CD4-positive, alpha-beta T cell treated with Interleukin-2 at 100 ng/mL for 4 hours (primary cell): ENCODE measurements around the gene CCR2.

ENCODE experiments used
- DNase-seq: peaks from one replicate; pipeline ENCODE4 v3.0.0-alpha.2; 2020; ENCODE audit warnings: low spot score

Gene CCR2

DNA sequence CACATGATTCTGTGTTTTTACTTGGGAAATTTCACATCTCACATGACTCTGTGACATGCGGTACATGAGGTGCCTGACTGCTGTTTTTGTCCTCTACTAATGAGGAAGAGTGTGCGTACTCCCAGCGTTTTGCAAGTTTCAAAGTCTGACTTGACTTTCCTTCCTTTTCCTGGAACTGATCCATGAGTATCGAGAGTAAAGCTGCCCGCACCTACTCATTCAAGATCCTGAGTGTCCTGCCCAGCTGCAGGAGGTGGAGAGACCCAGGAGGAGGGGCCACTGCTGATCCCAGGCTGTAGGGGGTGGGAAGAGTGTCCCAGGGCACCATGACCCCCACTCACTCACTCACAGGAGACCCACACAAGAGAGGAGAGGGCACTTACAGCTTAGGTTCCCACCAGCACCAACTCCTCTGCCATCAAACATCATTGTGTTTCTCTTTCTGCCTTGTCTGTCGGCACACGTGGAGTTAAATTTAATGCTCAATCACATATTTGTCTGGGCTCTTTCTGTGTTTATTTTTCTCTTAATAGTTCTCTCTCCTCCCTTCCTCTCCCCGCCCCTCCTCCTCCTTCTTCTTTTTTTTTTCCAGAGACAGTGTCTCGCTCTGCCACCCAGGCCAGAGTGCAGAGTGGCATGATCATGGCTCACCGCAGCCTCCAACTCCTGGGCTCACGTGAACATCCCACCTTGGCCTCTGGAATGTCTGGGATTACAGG is 51.5 kb downstream of the CCR2 start:
- DNase-seq: no peak

DNA sequence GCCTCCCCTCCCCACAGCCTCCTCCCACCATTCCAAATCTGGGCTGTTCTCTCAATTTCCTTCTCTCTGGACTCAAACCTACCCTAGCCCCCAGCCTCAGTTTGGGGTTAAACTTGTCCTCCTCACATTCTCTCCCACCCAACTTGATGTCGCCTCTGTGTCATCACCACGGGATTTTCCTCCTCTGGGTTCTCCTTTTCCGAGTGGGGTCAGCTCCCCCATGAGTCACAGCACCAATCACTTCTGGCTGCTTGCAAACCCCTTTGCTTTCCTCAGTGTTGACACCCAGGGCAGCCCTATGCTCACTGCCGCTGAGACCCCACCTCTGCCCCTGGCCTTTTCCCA is 52.5 kb downstream of the CCR2 start:
- peak; percentile 10 for DNase-seq

DNA sequence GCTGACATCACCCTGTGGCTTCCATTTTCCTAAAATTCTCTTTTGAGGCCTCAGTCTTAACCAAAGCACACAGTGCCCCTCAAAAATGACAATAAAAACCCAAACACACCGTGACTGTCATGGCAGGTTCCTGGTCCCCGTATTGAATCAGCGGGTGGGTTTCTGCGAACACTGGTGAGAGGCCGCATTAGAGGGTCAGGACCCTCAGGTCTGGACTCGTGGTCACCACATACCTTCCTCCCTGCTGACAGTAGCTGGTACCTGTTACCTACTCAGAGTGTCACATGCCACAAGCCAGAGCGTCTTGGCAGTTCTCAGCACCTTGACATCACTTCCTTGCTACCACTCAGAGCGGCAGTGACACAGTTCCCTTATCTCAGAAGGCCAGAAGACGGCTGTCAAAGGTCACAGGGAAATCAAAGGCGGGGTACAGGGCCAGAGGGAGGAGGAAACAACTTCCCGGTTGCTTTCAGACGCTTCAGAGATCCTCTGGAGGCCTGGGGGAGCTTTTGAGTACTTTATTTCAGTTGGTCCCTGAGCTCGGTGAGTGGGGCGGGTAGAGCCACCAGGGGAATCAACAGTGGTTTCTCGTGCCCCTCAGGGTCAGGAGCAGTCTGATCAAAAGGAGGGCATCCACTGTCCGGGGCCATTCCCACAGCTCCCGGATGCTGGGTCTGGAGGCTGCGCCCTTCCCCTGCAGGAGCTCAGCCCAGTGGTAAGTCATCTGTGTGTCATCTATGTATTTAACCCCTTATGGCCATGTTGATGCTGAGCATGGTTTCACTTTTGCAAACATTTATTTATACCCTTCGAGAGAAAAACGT is 53.1 kb downstream of the CCR2 start, which contains the start of the genes CCR5AS and CCRL2:
TSS of gene CCR5AS (minus strand) at position 279 of the 824 bp plus-strand sequence.
TSS of gene CCRL2 (plus strand) at position 472 of the 824 bp plus-strand sequence. CDS start 821 bp downstream, outside the sequence.
- DNase-seq: peak; percentile 51

DNA sequence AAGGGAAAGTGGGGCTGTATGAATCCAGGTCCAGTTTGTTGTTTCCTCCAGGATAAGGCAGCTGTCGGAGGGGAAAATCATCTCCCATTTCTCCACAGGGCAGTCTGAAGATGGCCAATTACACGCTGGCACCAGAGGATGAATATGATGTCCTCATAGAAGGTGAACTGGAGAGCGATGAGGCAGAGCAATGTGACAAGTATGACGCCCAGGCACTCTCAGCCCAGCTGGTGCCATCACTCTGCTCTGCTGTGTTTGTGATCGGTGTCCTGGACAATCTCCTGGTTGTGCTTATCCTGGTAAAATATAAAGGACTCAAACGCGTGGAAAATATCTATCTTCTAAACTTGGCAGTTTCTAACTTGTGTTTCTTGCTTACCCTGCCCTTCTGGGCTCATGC is 54.1 kb downstream of the CCR2 start:
- DNase-seq: no peak

GRCh38 chr3:46408853-46409252 is 54.9 kb downstream of the CCR2 start:
- no peak for DNase-seq

- DNase-seq: no peak
Observed at GRCh38 chr3:46409739-46410489, 56.0 kb downstream of the CCR2 start.
